ENCODE results near the gene P2RY4. TPM values are rescaled to one million over a fixed set of nuclear protein-coding genes. Genes with fewer than 3 reads are reported as not detected.

Gene P2RY4
- polyA plus RNA-seq, 3 donors: 0.36 TPM; not detected in 2

DNA sequence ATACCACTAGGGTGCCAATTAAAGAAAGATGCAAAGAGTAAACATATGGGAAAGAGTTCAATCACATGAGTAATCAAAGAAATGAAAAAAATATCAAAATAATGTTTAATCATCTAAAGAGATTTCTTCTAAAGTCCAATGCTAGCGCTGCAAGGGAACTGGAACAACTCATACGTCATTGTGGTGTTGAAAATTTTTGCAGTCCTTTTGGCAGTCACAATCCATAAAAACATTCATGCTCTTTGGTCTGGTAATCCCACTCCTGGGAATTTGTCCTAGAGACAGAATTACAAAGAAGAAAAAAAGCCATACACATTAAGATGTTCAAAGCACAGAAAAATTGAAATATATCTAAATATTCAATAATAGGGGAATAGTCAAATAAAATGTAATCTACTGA lies 4.6 kb downstream of the P2RY4 start:
- Histone ChIP-seq H3K79me2 (ENCODE audit: insufficient read depth, low read length) (no peaks in the 10 kb centered on the region), H3K4me3 (replicated peaks in 1 of 3; ENCODE audit: low read depth in 2 of 3, low read length in 3 of 3) (no peak overlapping the region), H3K4me2 (replicated peaks; ENCODE audit: extremely low read depth, low read length, poor library complexity, severe bottlenecking) (no peak overlapping the region), H3K36me3 (replicated peaks in 1 of 2; ENCODE audit: control insufficient read depth in 1 of 2, insufficient read depth in 2 of 2, low read length in 2 of 2) (no peaks in the 10 kb centered on the region), H3K4me1 (ENCODE audit: control insufficient read depth in 1 of 2, insufficient read depth in 2 of 2, low read length in 2 of 2) (no peaks in the 10 kb centered on the region), H3K9ac (ENCODE audit: insufficient read depth, low read length, poor library complexity, severe bottlenecking) (no peak overlapping the region), H3K27ac (ENCODE audit: low read depth in 1 of 2, low read length in 2 of 2) (no peak overlapping the region), H3K9me3 (replicated peaks in 1 of 2; ENCODE audit: control insufficient read depth in 1 of 2, insufficient read depth in 1 of 2, low read length in 2 of 2) (no peaks in the 10 kb centered on the region), H3K27me3 (ENCODE audit: control insufficient read depth in 2 of 2, insufficient read depth in 2 of 2, low read length in 2 of 2) (peaks cover 0 to 1% of the 10 kb centered on the region in 2 donors), H2AFZ (ENCODE audit: insufficient read depth, low read depth, low read length, poor library complexity, severe bottlenecking) (no peak overlapping the region), H4K20me1 (ENCODE audit: insufficient read depth, low read length) (no peaks in the 10 kb centered on the region)
- intact Hi-C loops (cut with micrococcal nuclease): no loop called here
- DNase-seq: no peak
- H3K27me3 Mint-ChIP-seq (ENCODE audit: low read depth in 3 of 3): peaks cover 0 to 5% (median 2%) of the 10 kb centered on the region in 3 donors
- H3K36me3 Mint-ChIP-seq: no peaks in the 10 kb centered on the region
- peaks cover 0 to 2% (median 0%) of the 10 kb centered on the region in 7 donors for H3K9me3 Mint-ChIP-seq
- no CpG with 5 or more reads among the region's 2 CpGs for WGBS (ENCODE audit: insufficient coverage)
- H3K4me3 Mint-ChIP-seq: no peak overlapping the region
- H3K27ac Mint-ChIP-seq: no peak overlapping the region
- TF ChIP-seq, protein P1, sequence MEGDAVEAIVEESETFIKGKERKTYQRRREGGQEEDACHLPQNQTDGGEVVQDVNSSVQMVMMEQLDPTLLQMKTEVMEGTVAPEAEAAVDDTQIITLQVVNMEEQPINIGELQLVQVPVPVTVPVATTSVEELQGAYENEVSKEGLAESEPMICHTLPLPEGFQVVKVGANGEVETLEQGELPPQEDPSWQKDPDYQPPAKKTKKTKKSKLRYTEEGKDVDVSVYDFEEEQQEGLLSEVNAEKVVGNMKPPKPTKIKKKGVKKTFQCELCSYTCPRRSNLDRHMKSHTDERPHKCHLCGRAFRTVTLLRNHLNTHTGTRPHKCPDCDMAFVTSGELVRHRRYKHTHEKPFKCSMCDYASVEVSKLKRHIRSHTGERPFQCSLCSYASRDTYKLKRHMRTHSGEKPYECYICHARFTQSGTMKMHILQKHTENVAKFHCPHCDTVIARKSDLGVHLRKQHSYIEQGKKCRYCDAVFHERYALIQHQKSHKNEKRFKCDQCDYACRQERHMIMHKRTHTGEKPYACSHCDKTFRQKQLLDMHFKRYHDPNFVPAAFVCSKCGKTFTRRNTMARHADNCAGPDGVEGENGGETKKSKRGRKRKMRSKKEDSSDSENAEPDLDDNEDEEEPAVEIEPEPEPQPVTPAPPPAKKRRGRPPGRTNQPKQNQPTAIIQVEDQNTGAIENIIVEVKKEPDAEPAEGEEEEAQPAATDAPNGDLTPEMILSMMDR (IDR thresholded peaks at IDR 0.05): no peak
- H3K4me1 Mint-ChIP-seq: no peaks in the 10 kb centered on the region

DNA sequence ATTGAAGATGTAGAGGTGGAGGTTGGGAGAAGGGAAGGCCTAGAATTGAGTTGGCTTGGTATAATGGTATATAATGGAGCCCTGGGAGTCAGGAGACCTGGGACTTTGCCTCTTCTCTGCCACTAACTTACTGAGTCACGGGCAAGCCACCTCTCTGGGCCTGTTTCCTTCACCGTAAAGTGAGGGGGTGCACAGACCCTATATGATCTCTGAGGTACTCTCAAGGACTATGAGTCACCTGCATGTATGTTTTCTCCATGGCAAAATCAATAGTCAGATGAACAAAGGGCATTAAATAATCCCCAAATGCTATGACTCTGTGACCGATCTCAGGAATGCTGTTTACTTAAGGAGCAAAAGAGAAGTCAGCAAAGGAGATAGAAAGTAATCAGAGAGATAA lies 5.1 kb downstream of the P2RY4 start:
- Histone ChIP-seq H3K9me3 (replicated peaks in 1 of 2; ENCODE audit: control insufficient read depth in 1 of 2, insufficient read depth in 1 of 2, low read length in 2 of 2) (no peaks in the 10 kb centered on the region), H2AFZ (ENCODE audit: insufficient read depth, low read depth, low read length, poor library complexity, severe bottlenecking) (no peak overlapping the region), H3K79me2 (ENCODE audit: insufficient read depth, low read length) (no peaks in the 10 kb centered on the region), H3K27me3 (ENCODE audit: control insufficient read depth in 2 of 2, insufficient read depth in 2 of 2, low read length in 2 of 2) (peaks cover 0 to 2% of the 10 kb centered on the region in 2 donors), H3K9ac (ENCODE audit: insufficient read depth, low read length, poor library complexity, severe bottlenecking) (no peak overlapping the region), H3K4me2 (replicated peaks; ENCODE audit: extremely low read depth, low read length, poor library complexity, severe bottlenecking) (no peak overlapping the region), H3K36me3 (replicated peaks in 1 of 2; ENCODE audit: control insufficient read depth in 1 of 2, insufficient read depth in 2 of 2, low read length in 2 of 2) (no peaks in the 10 kb centered on the region), H3K4me1 (ENCODE audit: control insufficient read depth in 1 of 2, insufficient read depth in 2 of 2, low read length in 2 of 2) (no peaks in the 10 kb centered on the region), H3K4me3 (replicated peaks in 1 of 3; ENCODE audit: low read depth in 2 of 3, low read length in 3 of 3) (no peak overlapping the region), H4K20me1 (ENCODE audit: insufficient read depth, low read length) (no peaks in the 10 kb centered on the region), H3K27ac (ENCODE audit: low read depth in 1 of 2, low read length in 2 of 2) (no peak overlapping the region)
- no CpG with 5 or more reads among the region's 3 CpGs for WGBS (ENCODE audit: insufficient coverage)
- H3K4me1 Mint-ChIP-seq: no peaks in the 10 kb centered on the region
- no peak for DNase-seq
- H3K4me3 Mint-ChIP-seq: no peak overlapping the region
- peaks cover 0 to 5% (median 2%) of the 10 kb centered on the region in 3 donors for H3K27me3 Mint-ChIP-seq (ENCODE audit: low read depth in 3 of 3)
- intact Hi-C loops (cut with micrococcal nuclease): no loop called here
- no peaks in the 10 kb centered on the region for H3K36me3 Mint-ChIP-seq
- TF ChIP-seq, protein P1 (IDR thresholded peaks at IDR 0.05): no peak
- H3K27ac Mint-ChIP-seq: no peak overlapping the region
- peaks cover 0 to 2% (median 0%) of the 10 kb centered on the region in 7 donors for H3K9me3 Mint-ChIP-seq

Measured in CD14-positive monocyte (primary cell).